OCI-LY3 (cell line): ENCODE results near the gene ANXA5.

ENCODE experiments used
- EZH2phosphoT487 ChIP-seq: fragments of 200-600 bp; shearing (Covaris generic); IDR thresholded peaks from 2 replicates; pipeline ENCODE4 v1.6.1; 2018; ENCODE audit warnings: antibody characterized with exemption, mixed run types, low read depth
- TF ChIP-seq, protein P1 (sequence below): fragments of 200-600, 300-600 bp; sonication (generic); IDR thresholded peaks from 2 replicates; pipeline ENCODE4 v1.5.1; 2014; ENCODE audit warnings: antibody characterized with exemption, low read length, low read depth

DNA sequence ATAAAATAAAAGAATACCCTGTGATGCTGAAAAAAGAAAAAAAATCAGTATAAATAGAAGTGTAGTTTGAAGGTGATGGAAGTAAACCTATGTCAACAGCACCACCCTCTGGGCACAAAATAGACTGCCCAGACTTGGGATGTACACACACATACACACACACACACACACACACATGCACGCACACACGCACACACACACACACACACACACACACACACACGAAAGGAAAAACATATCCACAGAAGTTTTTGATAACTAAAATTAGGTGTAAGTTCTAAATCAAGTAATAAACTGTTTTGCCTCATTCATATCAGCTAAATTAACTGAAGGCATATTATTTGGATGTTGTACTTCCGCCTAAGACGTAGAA is 40.5 kb downstream of the ANXA5 start:
- TF ChIP-seq, protein P1, sequence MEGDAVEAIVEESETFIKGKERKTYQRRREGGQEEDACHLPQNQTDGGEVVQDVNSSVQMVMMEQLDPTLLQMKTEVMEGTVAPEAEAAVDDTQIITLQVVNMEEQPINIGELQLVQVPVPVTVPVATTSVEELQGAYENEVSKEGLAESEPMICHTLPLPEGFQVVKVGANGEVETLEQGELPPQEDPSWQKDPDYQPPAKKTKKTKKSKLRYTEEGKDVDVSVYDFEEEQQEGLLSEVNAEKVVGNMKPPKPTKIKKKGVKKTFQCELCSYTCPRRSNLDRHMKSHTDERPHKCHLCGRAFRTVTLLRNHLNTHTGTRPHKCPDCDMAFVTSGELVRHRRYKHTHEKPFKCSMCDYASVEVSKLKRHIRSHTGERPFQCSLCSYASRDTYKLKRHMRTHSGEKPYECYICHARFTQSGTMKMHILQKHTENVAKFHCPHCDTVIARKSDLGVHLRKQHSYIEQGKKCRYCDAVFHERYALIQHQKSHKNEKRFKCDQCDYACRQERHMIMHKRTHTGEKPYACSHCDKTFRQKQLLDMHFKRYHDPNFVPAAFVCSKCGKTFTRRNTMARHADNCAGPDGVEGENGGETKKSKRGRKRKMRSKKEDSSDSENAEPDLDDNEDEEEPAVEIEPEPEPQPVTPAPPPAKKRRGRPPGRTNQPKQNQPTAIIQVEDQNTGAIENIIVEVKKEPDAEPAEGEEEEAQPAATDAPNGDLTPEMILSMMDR: peak; percentile 61
- TF ChIP-seq EZH2phosphoT487: no peak
